GM10248 (cell line): Measurements from ENCODE around the gene FADS1.

Source experiments
- CTCF ChIA-PET: fragments of 300-600 bp; sonication (Branson Sonifier 250); formaldehyde crosslinking; extraction: SDS; loops from one replicate; lab custom pipeline; 2021; ENCODE audit warnings: antibody characterized with exemption; lab: Yijun Ruan, JAX
- POLR2A ChIA-PET: fragments of 350-650 bp; sonication (Branson Sonifier 250); formaldehyde crosslinking; extraction: SDS; loops from one replicate; lab custom pipeline; 2020; ENCODE audit warnings: antibody characterized with exemption; lab: Yijun Ruan, JAX
- DNase-seq: peaks from one replicate; pipeline ENCODE4 v3.0.0; 2012; ENCODE audit errors: extremely low spot score
- CTCF ChIP-seq: IDR thresholded peaks from 2 replicates; pipeline ENCODE4 v1.5.1; 2012; ENCODE audit warnings: mild to moderate bottlenecking, low read depth; ENCODE audit errors: extremely low read depth, missing control alignments, control extremely low read depth

Gene FADS1

GRCh38 chr11:61846362-61847020 lies 29.7 kb upstream of the FADS1 start:
- TF ChIP-seq CTCF = no peak
- POLR2A ChIA-PET = no interaction called here
- no peak for DNase-seq
- CTCF ChIA-PET = interaction anchor here (0.8 to 1.7 kb wide), 2 partner anchors 49 to 52 kb away, joined by 3 to 4 read pairs; no protein-coding TSS in a partner anchor

- no peak for TF ChIP-seq CTCF
- no peak for DNase-seq
- POLR2A ChIA-PET = no interaction called here
- CTCF ChIA-PET = interaction anchor here (1.2 to 1.7 kb wide), 2 partner anchors 26 to 47 kb away, joined by 3 to 4 read pairs; no protein-coding TSS in a partner anchor
Measured at GRCh38 chr11:61844909-61845565, 28.2 kb upstream of the FADS1 start.

GRCh38 chr11:61842528-61842820 lies 25.7 kb upstream of the FADS1 start:
- no peak for TF ChIP-seq CTCF
- POLR2A ChIA-PET = no interaction called here
- no peak for DNase-seq
- CTCF ChIA-PET = interaction anchor here (0.9 kb wide), 1 partner anchor 11 kb away, joined by 5 read pairs; no protein-coding TSS in a partner anchor

GRCh38 chr11:61841636-61842527 lies 25.1 kb upstream of the FADS1 start:
- TF ChIP-seq CTCF = no peak
- DNase-seq = no peak
- POLR2A ChIA-PET = no interaction called here
- CTCF ChIA-PET = interaction anchor here (0.7 to 1.9 kb wide), 5 partner anchors 11 to 104 kb away, joined by 3 to 6 read pairs (median 4); no protein-coding TSS in a partner anchor

GRCh38 chr11:61840371-61840770 lies 23.6 kb upstream of the FADS1 start:
- CTCF ChIA-PET = interaction anchor here (1.0 to 3.9 kb wide), 6 partner anchors 10 to 267 kb away, joined by 3 to 14 read pairs (median 6); partner anchors contain the start of gene FADS2
- TF ChIP-seq CTCF = no peak
- POLR2A ChIA-PET = no interaction called here
- no peak for DNase-seq

- POLR2A ChIA-PET = no interaction called here
- no peak for DNase-seq
- CTCF ChIA-PET = interaction anchor here (1.0 to 3.9 kb wide), 6 partner anchors 9 to 108 kb away, joined by 3 to 14 read pairs (median 6); partner anchors contain the start of gene FADS2
- TF ChIP-seq CTCF = no peak
Measured at GRCh38 chr11:61839742-61840141, 22.9 kb upstream of the FADS1 start.
